GM19455 (cell line): Measurements from ENCODE around the gene SLC29A3.

Experiments
- ATAC-seq: cut with Tn5 transposase; IDR thresholded peaks from one replicate; pipeline ENCODE4 v1.9.1; 2021; ENCODE audit not compliant: unreplicated experiment

The SLC29A3 gene

GRCh38 chr10:71320592-71320991 is 1.5 kb downstream of the SLC29A3 start:
- ATAC-seq: no peak

DNA sequence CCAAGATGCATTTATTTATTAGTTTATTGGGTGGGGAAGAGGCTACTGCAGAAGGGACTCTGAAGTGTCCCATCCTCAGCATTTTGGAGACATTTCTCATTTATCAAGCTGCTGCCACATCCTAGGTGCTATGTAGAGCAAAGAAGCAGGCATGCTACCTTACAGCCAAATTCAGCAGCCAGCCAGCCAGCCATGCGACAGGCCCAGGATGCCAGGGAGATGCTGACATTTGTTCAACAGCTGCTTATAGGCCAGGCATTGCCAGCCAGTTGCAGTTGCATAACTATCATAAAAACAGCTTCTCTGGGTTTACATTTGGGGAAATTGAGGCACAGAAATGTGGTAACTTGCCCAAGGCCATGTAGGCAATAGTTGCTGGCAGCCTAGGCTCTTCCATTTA is 2.3 kb downstream of the SLC29A3 start:
- ATAC-seq: no peak

DNA sequence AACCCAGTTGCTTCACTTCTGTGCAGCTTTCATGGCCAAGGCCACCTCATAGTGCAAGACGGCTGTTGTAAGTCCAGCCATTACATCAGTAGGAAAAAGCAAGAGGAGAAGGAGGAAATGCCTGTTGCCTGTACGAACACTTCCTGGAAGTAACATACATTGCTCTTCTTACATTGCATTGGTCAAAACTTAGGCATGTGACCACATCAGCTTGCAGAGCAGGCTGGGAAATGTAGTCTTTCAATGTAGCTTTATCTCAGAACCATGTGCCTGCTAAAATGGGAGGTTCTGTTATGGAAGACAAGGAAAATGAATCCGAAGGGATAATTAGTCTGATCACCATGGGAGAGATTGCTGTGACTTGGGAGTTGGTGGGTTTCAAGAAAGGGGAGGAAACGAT is 4.3 kb downstream of the SLC29A3 start:
- ATAC-seq: no peak

- ATAC-seq: no peak
These were observed 5.7 kb downstream of the SLC29A3 start for GRCh38 chr10:71324743-71325142.

- no peak for ATAC-seq
These were observed 6.2 kb downstream of the SLC29A3 start for GRCh38 chr10:71325267-71325666.

DNA sequence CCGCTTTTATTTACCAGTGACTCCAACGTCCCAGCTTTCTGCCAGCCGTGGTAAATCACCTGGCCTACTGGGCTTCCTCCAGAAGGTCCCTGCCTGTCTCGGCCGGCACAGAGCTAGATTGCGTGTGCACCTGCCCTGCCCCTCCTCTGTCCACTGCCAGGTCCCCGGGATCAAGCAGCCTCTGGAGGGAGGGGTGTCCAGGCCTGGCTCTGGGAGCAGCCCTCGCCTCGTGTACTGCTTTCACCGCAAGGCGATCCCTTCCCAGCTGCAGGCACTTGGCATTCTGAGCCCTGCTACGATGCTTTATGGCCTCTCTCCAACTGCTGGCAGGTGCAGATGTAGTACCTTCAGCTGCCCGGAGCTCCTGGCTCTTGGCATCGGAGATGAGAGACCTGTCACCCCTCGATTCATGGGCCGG is 7.4 kb downstream of the SLC29A3 start:
- ATAC-seq: no peak

- ATAC-seq: no peak
These were observed 11.8 kb downstream of the SLC29A3 start for GRCh38 chr10:71330789-71331404.

DNA sequence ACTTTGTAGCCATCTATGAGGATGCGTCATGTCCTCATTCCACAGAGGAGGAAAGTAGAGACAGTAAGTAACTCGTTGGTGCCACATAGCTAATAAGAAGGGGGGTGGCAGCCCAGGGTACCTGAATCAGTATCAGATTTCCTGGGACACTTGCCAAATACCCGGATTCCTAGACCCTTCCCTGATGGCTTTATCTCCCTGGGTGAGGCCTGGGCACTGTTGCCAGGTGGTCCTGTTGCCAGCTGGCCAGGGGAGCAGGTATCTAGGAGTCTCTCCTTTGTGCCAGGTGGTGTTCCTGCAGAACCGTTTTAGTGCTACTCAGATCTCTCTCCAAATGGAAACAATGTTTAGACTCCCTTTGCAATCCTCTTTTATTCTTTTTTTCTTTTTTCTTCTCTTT is 12.7 kb downstream of the SLC29A3 start:
- ATAC-seq: no peak

DNA sequence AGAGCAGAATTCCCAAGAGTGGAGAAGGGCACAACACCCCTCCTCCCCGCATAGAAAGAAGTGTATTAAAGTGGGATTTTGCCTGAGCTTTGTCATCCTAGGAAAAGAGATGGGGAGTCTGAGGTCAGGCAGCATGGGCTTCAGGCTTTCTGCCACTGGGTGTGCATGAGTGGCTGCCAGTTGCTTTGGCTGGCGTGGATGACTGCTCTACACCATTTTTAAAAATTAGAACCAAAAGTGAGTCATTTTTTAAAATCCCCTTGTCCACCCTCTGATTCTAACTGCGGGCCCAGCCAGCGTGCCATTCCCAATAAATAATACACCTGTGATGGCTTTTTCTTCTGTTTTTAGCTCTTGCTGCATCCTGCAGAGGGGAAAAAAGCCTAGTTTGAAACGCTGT is 13.4 kb downstream of the SLC29A3 start:
- no peak for ATAC-seq

DNA sequence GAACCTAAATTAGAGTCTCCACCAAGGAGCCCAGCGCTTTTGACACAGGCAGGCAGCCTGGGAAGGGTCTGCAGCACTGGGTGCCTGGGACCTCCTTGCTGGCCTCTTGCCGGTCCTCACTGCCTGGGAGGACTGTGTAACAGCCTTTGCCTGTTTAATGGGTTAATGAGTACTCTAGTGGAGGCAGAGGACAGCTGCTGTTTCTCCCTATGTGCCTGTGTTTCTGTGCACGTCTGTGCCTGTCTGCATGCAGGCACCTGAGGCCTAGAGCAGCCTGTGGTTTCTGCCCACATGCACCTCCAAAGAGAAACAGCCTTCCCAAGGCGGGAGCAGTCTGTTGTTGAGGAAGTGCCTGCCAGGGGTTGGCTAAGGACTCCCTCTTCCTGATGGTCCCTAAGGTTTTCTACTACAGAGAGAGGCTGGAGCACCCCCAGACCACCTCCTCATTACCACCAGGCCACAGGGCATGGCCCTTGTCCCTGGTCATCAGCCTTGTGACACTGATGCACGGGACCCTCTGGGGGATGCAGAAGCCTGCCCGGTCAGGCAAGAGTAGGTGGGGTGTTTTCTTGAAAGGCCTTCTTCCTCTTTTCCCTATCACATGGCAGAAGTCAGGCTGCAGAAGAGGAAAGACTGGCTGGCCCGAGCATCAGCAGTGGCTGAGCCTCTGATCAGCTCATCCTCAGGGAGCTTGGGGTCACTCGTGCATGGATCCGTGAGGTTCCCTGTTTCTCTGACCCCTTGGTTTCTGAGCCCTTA is 14.2 kb downstream of the SLC29A3 start:
- ATAC-seq: no peak

DNA sequence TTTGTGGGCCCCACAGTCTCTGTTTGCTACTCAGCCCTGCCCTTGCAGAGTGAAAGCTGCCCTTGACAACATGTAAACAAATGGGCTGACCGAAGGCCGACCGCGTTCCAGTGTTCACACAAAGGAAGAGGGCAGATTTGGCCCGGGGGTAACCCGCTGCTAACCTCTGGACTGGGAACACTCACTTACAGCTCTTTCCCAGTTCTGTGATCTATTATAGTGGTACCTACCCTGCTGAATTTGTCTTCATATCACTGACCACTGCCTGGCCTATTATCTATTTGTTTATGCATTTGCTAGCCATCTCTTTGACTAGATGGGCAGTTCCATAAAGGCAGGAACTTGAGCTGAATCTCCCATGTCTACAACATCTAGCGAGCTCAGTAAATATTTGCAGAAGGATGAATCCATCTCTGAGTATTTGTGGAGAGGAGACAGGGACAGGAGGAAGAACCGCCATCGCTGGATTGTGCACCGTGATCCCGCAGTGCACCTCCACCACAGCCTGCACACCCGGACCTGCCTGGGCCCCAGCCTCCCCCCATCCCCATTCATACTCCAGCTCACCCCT is 15.2 kb downstream of the SLC29A3 start:
- no peak for ATAC-seq

GRCh38 chr10:71335173-71335708 is 16.2 kb downstream of the SLC29A3 start:
- ATAC-seq: no peak

DNA sequence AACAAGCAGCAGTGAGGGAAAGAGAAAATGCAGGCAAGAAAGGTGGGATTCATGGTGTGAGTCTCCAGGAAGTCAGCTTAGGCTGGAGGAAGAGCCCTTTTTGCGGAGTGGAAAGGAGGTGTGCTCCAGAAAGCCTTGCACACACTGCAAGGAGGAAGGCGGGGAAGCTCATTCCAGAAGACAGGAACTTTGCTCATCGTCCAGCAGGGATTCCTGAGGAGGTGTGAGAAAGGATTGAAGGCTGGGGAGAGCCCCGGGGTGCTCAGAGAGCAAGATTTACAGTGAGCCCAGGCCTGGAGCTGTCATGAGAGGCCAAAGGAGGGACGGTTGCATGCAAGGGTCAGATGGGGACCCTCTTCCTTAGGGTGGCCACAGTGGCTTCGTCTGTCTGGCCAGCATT is 17.6 kb downstream of the SLC29A3 start:
- no peak for ATAC-seq

GRCh38 chr10:71337219-71337701 is 18.2 kb downstream of the SLC29A3 start:
- ATAC-seq: no peak

DNA sequence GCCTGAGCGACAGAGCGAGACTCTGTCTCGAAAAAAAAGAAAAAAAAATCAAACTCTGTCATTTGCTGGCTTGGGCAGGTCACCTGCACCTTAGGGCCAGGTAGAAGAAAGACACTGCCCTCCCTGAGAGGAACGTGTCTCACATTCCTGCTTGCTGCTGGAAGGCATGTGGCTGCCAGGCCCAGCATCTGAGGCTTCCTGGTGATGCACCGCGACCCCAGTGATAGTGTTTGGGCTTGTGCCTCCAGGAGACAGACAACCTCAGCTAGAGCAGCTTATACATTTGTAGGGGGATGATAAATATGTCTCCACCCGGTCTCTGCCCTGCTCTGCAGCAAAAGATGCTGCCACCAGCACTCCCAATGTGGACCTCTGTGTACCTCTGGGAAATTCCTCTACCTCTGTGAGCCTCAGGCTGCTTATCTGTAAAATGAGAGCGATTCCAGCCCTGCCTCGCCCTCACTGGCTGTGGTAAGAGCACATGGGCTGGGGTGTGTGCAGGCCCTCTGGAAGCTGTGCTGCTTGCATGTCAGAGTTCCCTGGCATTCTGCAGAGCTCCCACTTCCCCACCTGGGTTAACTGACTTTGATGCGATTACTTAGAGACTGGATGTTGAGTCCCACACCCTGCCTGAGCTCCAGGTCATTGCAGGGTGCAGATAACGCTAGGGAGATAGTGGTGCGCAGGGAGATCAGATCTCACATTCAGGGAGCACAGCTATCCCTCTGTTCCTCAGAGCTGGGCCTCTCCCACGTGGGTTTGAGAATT is 19.9 kb downstream of the SLC29A3 start:
- ATAC-seq: no peak

DNA sequence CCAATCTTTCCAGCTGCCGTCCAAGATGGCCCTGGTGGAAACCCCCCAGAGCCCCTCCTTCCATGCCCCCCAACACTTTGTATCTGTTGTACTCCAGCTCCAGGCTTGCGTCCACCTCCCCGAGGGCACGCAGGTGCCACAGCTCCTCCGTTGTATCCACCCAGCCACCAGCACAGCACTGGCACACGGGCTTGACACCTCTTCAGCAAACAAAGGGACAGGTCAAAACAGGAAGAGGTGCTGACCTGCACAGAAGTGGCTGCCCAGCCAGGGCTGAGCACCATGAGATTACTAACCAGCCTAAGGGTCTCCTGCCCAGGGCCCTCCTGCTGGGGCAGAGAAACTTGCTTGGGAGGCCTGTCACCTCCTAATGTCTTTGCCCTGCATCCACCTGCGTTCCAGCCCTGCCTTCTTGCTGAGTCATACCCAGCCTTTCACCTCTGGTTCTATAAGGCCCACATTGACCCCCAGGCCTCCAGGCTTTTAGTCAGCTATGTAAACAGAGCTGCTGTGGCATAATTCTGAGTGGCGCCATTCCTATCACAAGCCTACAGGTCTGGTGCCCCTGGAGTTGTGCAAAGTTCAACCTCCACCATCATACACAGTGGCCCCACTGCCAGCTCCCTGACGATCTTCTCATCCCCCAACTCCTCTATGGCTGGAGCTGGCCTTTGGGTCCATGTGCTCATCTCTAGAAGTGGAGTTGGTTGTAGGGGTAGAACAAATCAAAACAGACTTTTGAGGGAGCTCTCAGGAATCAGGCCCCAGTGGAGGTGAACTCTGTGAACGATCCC is 20.9 kb downstream of the SLC29A3 start:
- ATAC-seq: no peak

DNA sequence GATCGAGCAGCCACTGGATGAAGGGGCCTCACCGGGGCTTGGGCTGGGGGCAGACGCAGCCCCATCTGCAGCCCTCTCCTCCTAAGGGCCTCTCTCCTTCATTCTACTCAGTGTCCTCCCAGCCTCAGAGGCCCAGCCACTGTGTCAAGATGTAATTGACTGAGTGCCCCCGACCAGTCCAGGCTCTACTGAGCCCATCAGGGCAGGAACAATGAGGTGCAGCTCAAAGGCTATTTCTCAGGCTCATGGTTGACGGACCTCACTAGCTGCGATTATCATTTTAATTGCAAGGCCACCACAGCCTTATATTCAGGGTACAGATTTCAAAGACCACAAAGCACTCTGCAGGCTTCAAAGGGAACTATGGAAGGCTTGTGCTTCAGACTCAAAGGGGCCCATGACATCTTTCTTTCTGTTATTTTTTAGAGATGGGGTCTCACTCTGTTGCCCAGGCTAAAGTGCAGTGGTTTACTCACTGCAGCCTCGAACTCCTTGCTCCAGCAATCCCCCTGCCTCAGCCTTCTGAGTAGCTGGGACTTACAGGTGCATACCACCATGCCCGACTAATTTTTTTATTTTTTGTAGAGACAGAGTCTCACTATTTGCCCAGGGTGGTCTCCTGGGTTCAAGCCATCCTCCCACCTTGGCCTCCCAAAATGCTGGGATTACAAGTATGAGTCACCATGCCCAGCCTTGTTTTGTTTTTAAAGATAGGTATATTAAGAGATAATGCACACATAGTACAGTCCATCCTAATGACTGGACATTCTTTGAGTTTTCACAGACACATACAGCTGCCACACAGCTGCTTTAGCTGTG is 23.7 kb downstream of the SLC29A3 start:
- no peak for ATAC-seq

GRCh38 chr10:71343392-71343773 is 24.3 kb downstream of the SLC29A3 start:
- no peak for ATAC-seq

DNA sequence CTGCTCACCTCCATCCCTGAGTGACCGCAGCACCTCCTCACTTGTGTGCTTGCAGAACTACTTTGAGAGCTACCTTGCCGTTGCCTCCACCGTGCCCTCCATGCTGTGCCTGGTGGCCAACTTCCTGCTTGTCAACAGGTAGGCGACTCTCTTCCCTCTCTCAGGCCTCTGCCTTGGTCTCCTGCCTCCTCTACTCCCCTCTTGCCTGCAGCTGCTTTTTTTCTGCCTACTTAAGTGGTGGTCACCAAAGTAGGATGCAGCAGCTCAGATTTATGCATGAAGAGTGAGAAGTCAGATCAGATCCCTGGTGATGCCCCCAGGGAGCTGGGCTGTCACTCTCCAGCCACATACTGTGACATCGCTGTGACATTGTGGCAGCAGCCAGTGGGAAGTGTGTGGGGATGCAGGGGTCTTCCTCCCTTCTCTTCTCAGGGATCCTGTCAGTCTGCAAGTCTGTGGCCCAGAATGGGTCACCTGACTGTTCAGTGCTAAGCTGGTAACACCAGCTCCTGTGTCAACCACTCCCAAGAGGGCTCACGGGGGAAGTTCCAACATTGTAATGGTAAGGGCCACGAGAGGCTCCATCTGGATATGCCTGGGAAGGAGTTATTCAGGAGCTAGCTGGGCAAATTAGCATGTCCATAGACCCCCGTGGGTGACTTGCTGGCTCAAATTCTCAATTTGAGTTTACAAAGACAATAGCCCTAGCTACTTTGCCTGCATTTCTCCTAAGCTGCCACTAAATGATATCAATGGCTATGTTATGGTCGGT is 25.3 kb downstream of the SLC29A3 start:
- ATAC-seq: no peak
